Upper lobe of right lung (tissue), 1 donor: ENCODE measurements around the gene COL4A3. TPM values are rescaled to one million over a fixed set of nuclear protein-coding genes. Genes with fewer than 3 reads are reported as not detected.

Source experiments
- ATAC-seq: fragments of 200-7000 bp; cut with Tn5 transposase; one replicate; pipeline ENCODE4 v1.9.1; 2020; ENCODE audit warnings: mild to moderate bottlenecking, moderate library complexity
- DNase-seq: peaks from one replicate; pipeline ENCODE4 v3.0.0-alpha.2; 2020
- H3K27ac ChIP-seq: fragments of 200-600 bp; one replicate; pipeline ENCODE4 v1.8.0; 2022
- H3K27me3 ChIP-seq: fragments of 200-600 bp; one replicate; pipeline ENCODE4 v1.8.0; 2022; ENCODE audit warnings: mild to moderate bottlenecking
- H3K36me3 ChIP-seq: fragments of 200-600 bp; one replicate; pipeline ENCODE4 v1.8.0; 2022
- H3K4me1 ChIP-seq: fragments of 200-600 bp; one replicate; pipeline ENCODE4 v1.8.0; 2022
- H3K4me3 ChIP-seq: fragments of 200-600 bp; one replicate; pipeline ENCODE4 v1.8.0; 2022; ENCODE audit warnings: mild to moderate bottlenecking
- H3K9me3 ChIP-seq: fragments of 200-600 bp; one replicate; pipeline ENCODE4 v1.8.0; 2022
- CTCF ChIP-seq: fragments of 200-600 bp; IDR thresholded peaks from one replicate; pipeline ENCODE4 v1.8.0; 2022; ENCODE audit warnings: antibody characterized with exemption
- intact Hi-C: fragments of 100-400 bp; cut with DNase I; formaldehyde crosslinking; loops from one replicate; pipeline ENCODE4 v1.11.0; 2022
- total RNA-seq: library from RNA; stranded (reverse); fragmentation: NEBNext Ultra II Directional; extraction: Animal tissue kit (Norgen Biotek cat#: 25700); gene quantifications from one replicate; pipeline ENCODE4 v1.2.1, GENCODE V29; 2021
- donor health status: DM: no; HTN: yes; CAD: no; lungs with severe emphysema.

COL4A3 gene
- total RNA-seq, 1 donor from 2014 or later: 46.4 TPM

DNA sequence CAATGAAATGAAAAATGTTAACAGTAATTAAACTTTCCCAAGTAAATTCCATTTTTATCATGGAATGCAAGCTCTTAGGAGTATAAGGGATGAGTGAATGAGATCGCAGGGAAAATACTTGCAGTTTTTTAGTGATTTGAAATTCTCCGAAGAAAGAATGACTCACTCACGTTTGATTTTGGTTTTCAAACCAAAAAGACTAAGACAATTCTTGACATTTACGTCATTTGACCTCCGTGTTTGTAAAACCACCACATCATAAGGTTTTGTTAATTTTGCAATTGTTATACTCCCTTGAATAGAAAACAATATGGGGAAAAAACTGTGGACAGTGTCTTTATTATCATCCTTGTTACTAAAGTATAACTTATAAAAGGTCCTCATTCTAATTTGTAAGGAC lies 29.8 kb upstream of the COL4A3 start:
- intact Hi-C loops: no loop called here
- no peaks in the 10 kb centered on the region for H3K4me1 ChIP-seq
- ATAC-seq (no peak), DNase-seq (no peak)
- H3K27ac ChIP-seq: no peak overlapping the region
- no peak for TF ChIP-seq CTCF
- no peaks in the 10 kb centered on the region for H3K9me3 ChIP-seq
- no peaks in the 10 kb centered on the region for H3K27me3 ChIP-seq
- no peak overlapping the region for H3K4me3 ChIP-seq
- H3K36me3 ChIP-seq: no peaks in the 10 kb centered on the region

DNA sequence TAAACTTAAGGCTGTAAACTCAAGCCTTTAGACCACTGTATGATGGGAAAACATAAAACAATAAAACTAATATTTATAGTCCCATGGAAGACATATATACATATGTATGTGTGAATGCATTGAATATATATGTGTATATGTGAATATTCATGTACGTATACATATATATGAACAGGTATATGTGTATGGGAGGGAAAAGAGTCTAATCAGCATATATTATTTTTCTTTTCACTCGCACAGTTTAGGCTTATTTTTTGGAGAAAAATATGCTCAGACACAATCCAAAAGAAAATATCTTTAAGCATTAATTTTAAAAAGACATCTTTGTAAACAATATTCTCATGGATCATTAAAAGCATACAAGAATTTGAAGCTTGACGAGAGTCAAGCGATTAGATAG lies 23.1 kb upstream of the COL4A3 start:
- intact Hi-C loops: no loop called here
- H3K9me3 ChIP-seq: no peaks in the 10 kb centered on the region
- no peak overlapping the region for H3K4me3 ChIP-seq
- no peaks in the 10 kb centered on the region for H3K4me1 ChIP-seq
- no peak for DNase-seq
- H3K27ac ChIP-seq: no peak overlapping the region
- ATAC-seq: no peak
- no peaks in the 10 kb centered on the region for H3K36me3 ChIP-seq
- no peak for TF ChIP-seq CTCF
- H3K27me3 ChIP-seq: no peaks in the 10 kb centered on the region

DNA sequence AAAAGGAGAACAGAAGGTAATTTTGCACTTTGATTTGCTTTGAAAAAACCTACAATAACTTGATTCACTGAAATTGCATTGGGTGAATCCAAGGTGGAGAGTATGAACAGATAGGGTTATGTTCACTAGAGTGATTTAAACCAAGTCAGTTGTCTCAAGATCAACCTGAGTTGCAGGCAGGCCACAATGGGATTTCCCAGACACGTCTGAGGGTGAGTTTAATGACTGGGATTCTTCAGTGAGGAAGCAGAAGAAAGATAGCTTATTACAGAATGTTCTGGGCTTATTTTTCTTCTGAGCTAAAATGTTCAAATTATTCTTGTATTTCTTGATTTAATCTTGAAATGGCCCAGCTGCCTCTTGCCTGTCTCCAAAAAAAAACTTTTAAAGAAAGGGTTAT lies 20.5 kb upstream of the COL4A3 start:
- no peak overlapping the region for H3K4me3 ChIP-seq
- no peak for ATAC-seq
- H3K4me1 ChIP-seq: no peaks in the 10 kb centered on the region
- H3K27me3 ChIP-seq: no peaks in the 10 kb centered on the region
- intact Hi-C loops: no loop called here
- H3K27ac ChIP-seq: no peak overlapping the region
- H3K36me3 ChIP-seq: no peaks in the 10 kb centered on the region
- no peaks in the 10 kb centered on the region for H3K9me3 ChIP-seq
- DNase-seq: no peak
- no peak for TF ChIP-seq CTCF

DNA sequence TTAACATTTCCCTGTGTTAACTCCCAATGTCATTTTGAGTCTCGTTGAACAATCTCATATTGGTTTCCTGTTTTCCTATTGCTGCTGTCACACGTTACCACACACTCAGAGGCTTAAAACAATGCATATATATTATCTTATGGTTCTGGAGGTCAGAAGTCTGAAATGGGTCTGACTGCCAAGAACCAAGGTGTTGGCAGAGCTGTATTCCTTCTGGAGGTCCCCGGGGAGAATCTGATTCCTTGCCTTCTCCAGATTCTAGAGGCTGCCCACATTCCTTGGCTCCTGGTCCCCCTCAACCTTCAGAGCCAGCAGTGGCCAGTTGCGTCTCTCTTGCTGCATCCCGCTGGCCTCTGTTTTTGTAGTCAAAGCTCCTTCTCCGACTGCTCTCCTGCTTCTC lies 18.0 kb upstream of the COL4A3 start:
- no peak overlapping the region for H3K27ac ChIP-seq
- intact Hi-C loops: no loop called here
- no peaks in the 10 kb centered on the region for H3K4me1 ChIP-seq

GRCh38 chr2:227147023-227147422 lies 17.4 kb upstream of the COL4A3 start:
- Histone ChIP-seq H3K36me3 (no peaks in the 10 kb centered on the region), H3K4me1 (no peaks in the 10 kb centered on the region), H3K27ac (no peak overlapping the region), H3K4me3 (no peak overlapping the region), H3K9me3 (no peaks in the 10 kb centered on the region), H3K27me3 (no peaks in the 10 kb centered on the region)
- ATAC-seq (no peak), DNase-seq (no peak)
- no peak for TF ChIP-seq CTCF
- intact Hi-C loops: no loop called here

More for the DNA sequence above, 18.0 kb upstream of the COL4A3 start:
- ATAC-seq (no peak), DNase-seq (no peak)
- no peaks in the 10 kb centered on the region for H3K27me3 ChIP-seq
- no peak for TF ChIP-seq CTCF
- H3K4me3 ChIP-seq: no peak overlapping the region
- H3K36me3 ChIP-seq: no peaks in the 10 kb centered on the region
- H3K9me3 ChIP-seq: no peaks in the 10 kb centered on the region

- intact Hi-C loops: no loop called here
- no peak for TF ChIP-seq CTCF
- Histone ChIP-seq H3K27ac (no peak overlapping the region), H3K4me1 (no peaks in the 10 kb centered on the region), H3K4me3 (no peak overlapping the region), H3K27me3 (no peaks in the 10 kb centered on the region), H3K36me3 (no peaks in the 10 kb centered on the region), H3K9me3 (no peaks in the 10 kb centered on the region)
- ATAC-seq (no peak), DNase-seq (no peak)
These were observed 16.3 kb upstream of the COL4A3 start for GRCh38 chr2:227148106-227148505.
